ENCODE measurements around the gene CLDN6.
A peak's percentile ranks its signal among the peaks of the same experiment; 100 is the strongest.

CLDN6 gene

GRCh38 chr16:3021449-3022207 is 3.6 kb upstream of the CLDN6 start:
- TF ChIP-seq, protein P1, sequence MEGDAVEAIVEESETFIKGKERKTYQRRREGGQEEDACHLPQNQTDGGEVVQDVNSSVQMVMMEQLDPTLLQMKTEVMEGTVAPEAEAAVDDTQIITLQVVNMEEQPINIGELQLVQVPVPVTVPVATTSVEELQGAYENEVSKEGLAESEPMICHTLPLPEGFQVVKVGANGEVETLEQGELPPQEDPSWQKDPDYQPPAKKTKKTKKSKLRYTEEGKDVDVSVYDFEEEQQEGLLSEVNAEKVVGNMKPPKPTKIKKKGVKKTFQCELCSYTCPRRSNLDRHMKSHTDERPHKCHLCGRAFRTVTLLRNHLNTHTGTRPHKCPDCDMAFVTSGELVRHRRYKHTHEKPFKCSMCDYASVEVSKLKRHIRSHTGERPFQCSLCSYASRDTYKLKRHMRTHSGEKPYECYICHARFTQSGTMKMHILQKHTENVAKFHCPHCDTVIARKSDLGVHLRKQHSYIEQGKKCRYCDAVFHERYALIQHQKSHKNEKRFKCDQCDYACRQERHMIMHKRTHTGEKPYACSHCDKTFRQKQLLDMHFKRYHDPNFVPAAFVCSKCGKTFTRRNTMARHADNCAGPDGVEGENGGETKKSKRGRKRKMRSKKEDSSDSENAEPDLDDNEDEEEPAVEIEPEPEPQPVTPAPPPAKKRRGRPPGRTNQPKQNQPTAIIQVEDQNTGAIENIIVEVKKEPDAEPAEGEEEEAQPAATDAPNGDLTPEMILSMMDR (IDR thresholded peaks at IDR 0.05; ENCODE audit: borderline replicate concordance, insufficient read depth, low read depth, low read length), result peak; percentile 37; the same call in 1 of the 2 replicates
- H3K4me3 ChIP-seq (ENCODE audit: low read depth, low read length), result no peak overlapping the region

GRCh38 chr16:3020604-3021448 is 2.8 kb upstream of the CLDN6 start:
- TF ChIP-seq, protein P1 (IDR thresholded peaks at IDR 0.05; ENCODE audit: borderline replicate concordance, insufficient read depth, low read depth, low read length), result no peak
- H3K4me3 ChIP-seq (ENCODE audit: low read depth, low read length), result peak overlapping the region; percentile 54

- peak within 1 kb of the TSS; percentile 54 for H3K4me3 ChIP-seq (ENCODE audit: low read depth, low read length)
- TF ChIP-seq, protein P1 (IDR thresholded peaks at IDR 0.05; ENCODE audit: borderline replicate concordance, insufficient read depth, low read depth, low read length), result no peak
Observed at GRCh38 chr16:3020247-3020603, 2.2 kb upstream of the CLDN6 start, which contains the start of gene TNFRSF12A. TNFRSF12A (plus strand) TSS chr16:3020368; CDS start chr16:3020398, 30 bp downstream.

GRCh38 chr16:3019594-3020246 is 1.7 kb upstream of the CLDN6 start:
- TF ChIP-seq, protein P1 (IDR thresholded peaks at IDR 0.05; ENCODE audit: borderline replicate concordance, insufficient read depth, low read depth, low read length), result no peak
- H3K4me3 ChIP-seq (ENCODE audit: low read depth, low read length), result peak overlapping the region; percentile 42

GRCh38 chr16:3017344-3017743 is 639 bp downstream of the CLDN6 start:
- H3K4me3 ChIP-seq (ENCODE audit: low read depth, low read length), result no peak overlapping the region
- TF ChIP-seq, protein P1 (IDR thresholded peaks at IDR 0.05; ENCODE audit: borderline replicate concordance, insufficient read depth, low read depth, low read length), result no peak

DNA sequence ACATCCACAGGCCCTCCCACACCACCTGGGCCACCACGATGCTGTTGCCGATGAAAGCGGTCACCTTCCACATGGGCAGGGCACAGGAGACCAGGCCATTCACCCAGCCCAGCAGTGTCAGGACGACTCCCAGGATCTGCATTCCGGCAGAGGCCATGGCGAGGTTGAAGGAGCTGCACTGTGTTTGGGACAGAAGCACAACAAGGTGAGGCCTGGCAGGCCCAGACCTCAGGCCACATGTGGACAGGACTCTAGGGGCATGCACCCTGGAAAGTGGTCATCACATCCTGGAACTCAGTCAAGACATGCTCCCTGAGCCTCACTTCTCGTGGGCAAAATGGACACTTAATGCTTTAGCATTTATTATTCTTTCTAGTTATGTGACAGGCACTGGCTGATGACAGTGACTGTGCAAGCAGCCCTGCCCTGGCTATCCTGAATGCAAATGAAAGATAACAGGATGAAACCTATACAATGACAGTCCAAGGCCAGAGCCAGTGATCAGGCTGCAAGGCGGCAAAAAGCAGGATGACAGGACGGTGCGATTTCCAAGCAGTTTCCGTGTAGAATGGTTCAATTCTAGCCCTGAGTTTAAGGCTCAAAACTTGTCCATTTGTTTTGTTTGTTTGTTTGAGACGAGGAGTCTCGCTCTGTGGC is 2.0 kb downstream of the CLDN6 start:
- H3K4me3 ChIP-seq (ENCODE audit: low read depth, low read length), result no peak overlapping the region
- TF ChIP-seq, protein P1 (IDR thresholded peaks at IDR 0.05; ENCODE audit: borderline replicate concordance, insufficient read depth, low read depth, low read length), result no peak
